Measurements from ENCODE around the gene PTPRZ1. TPM values are rescaled to one million over a fixed set of nuclear protein-coding genes. Genes with fewer than 3 reads are reported as not detected.

Gene PTPRZ1
- total RNA-seq, 2 donors from 2014 or later: 18.0 to 57.4 TPM

DNA sequence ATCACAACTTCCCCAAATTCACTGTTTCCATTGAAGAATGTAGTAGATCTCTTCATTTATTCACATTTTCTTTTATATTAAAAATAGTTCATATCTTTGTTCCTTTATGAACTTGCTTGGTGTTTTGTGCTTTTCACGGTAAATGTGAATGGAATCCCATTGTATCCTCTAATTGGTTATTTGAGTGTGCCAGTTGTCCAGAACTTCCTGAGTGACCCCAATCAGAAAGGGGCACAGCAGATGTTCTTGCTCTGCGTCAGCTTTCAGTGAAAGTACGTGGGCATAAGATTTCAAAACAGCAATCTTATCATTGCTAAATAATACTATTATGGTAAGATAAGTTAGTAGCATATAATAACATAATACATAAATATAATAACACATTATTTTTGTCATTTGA is 47.0 kb downstream of the PTPRZ1 start:
- Histone ChIP-seq H3K27me3 (ENCODE audit: control insufficient read depth, insufficient read depth, low read length, poor library complexity, severe bottlenecking) (no peaks in the 10 kb centered on the region), H3K9me3 (ENCODE audit: control insufficient read depth, low read length) (no peaks in the 10 kb centered on the region), H3K9ac (ENCODE audit: extremely low read depth, low read length, poor library complexity, severe bottlenecking) (no peak overlapping the region), H3K36me3 (ENCODE audit: control insufficient read depth, insufficient read depth, low read length) (no peaks in the 10 kb centered on the region), H3K4me1 (ENCODE audit: control insufficient read depth, insufficient read depth, low read length) (peaks cover 3% of the 10 kb centered on the region), H3K27ac (ENCODE audit: low read depth, low read length) (no peak overlapping the region), H3K4me3 (ENCODE audit: low read length) (no peak overlapping the region)
- Mint-ChIP-seq H3K4me3 (no peak overlapping the region), H3K36me3 (ENCODE audit: low read depth) (no peaks in the 10 kb centered on the region), H3K27me3 (ENCODE audit: insufficient read depth) (no peaks in the 10 kb centered on the region), H3K9me3 (no peaks in the 10 kb centered on the region), H3K4me1 (peaks cover 8% of the 10 kb centered on the region), H3K27ac (no peak overlapping the region)
- 94% methylated on average over 3 of the region's 3 CpGs; no CpG with 5 or more reads in 1 of the 2 experiments for WGBS, 2 experiments (ENCODE audit: insufficient coverage in 1 of 2, insufficient read length in 1 of 2)
- DNase-seq: no peak
- TF ChIP-seq, protein P1, sequence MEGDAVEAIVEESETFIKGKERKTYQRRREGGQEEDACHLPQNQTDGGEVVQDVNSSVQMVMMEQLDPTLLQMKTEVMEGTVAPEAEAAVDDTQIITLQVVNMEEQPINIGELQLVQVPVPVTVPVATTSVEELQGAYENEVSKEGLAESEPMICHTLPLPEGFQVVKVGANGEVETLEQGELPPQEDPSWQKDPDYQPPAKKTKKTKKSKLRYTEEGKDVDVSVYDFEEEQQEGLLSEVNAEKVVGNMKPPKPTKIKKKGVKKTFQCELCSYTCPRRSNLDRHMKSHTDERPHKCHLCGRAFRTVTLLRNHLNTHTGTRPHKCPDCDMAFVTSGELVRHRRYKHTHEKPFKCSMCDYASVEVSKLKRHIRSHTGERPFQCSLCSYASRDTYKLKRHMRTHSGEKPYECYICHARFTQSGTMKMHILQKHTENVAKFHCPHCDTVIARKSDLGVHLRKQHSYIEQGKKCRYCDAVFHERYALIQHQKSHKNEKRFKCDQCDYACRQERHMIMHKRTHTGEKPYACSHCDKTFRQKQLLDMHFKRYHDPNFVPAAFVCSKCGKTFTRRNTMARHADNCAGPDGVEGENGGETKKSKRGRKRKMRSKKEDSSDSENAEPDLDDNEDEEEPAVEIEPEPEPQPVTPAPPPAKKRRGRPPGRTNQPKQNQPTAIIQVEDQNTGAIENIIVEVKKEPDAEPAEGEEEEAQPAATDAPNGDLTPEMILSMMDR (conservative IDR thresholded peaks at IDR 0.05): no peak

DNA sequence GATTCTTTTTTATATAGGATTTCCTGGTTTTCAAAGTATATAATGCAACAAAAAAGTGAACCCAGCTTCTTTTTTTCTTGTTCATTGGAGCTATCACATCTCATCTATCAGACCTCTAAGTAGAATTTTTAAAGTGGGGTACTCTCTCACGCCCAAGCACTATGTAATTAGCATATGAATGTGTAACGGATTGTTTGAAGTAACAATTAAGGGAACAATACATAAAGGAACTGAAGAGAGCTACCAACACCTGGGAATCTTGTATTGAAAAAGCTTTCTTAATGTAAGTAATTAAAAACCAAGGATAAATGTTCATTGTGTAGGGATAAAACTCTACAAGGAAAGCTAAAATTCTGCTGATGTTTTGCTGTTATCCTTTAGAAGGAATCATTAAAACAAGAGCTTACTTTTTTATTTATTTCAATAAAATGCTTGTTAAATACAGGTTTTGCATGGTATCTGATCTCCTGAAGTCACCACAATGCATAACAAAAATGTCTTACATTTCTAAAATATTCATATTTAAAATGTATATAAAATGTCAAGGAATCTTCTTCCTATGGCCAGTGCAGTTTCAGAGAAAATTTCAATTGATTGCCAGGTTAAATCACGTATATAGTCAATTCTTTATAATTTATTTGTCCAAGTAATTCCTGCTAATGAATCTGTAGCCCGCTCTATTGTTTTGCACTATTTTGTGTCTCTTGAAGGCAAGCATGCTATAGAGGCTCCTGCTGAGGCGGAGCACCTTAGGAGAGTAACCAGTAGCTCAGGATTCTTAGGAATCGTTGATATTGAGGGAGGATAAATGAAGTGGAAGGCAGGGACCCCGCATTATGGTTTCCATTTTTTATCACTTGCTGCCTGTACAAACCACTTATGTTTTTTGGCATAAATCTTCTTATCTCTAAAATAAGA is 51.6 kb downstream of the PTPRZ1 start:
- Mint-ChIP-seq H3K4me1 (peaks cover 18% of the 10 kb centered on the region), H3K36me3 (ENCODE audit: low read depth) (no peaks in the 10 kb centered on the region), H3K4me3 (no peak overlapping the region), H3K9me3 (no peaks in the 10 kb centered on the region), H3K27me3 (ENCODE audit: insufficient read depth) (peaks cover 7% of the 10 kb centered on the region), H3K27ac (no peak overlapping the region)
- no peak overlapping the region for H3K27ac ChIP-seq (ENCODE audit: low read depth, low read length)
- no peak overlapping the region for H3K4me3 ChIP-seq (ENCODE audit: low read length)
- TF ChIP-seq, protein P1 (conservative IDR thresholded peaks at IDR 0.05): no peak
- no peaks in the 10 kb centered on the region for H3K9me3 ChIP-seq (ENCODE audit: control insufficient read depth, low read length)
- peaks cover 7% of the 10 kb centered on the region for H3K4me1 ChIP-seq (ENCODE audit: control insufficient read depth, insufficient read depth, low read length)
- DNase-seq: no peak
- H3K36me3 ChIP-seq (ENCODE audit: control insufficient read depth, insufficient read depth, low read length): no peaks in the 10 kb centered on the region
- H3K9ac ChIP-seq (ENCODE audit: extremely low read depth, low read length, poor library complexity, severe bottlenecking): no peak overlapping the region
- H3K27me3 ChIP-seq (ENCODE audit: control insufficient read depth, insufficient read depth, low read length, poor library complexity, severe bottlenecking): peaks cover 7% of the 10 kb centered on the region
- 20 to 70% methylated on average over 1 to 7 of the region's 7 CpGs for WGBS, 2 experiments (ENCODE audit: insufficient coverage in 1 of 2, insufficient read length in 1 of 2)

DNA sequence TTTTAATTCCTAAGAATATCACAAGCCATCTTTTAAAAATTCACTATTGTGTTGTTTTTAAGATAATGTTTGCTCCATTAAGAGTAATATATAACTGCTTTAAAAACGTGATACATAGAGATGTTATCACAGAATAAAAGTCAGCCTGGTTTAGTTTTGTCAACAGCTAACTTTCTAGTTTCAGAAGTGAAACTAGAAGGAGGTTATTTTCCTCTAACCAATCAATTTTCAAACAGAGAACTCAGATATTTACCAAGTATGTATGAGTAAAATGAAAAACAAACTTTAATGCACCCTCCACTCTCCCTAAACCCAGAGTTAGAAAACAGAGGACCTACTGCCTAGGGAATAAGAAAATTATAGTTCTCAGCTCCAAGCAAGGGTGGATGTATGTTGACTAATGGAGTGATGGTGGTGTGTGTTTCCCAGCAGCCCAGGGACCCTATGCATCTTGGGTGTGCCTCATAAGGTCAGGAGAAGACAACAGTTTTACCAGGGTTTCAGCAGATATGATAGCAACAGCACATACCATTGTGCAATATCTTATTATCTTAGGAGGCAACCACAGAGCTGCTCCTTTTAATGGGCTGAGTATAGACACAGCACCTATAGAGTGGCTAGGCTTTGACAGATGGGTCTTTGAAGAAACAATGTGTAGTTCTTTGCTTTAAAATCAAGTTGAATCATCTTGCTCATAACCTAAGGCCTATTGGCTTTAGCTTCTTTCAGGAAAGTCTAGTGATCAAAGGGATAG is 58.4 kb downstream of the PTPRZ1 start:
- H3K27ac Mint-ChIP-seq: no peak overlapping the region
- H3K9me3 Mint-ChIP-seq: no peaks in the 10 kb centered on the region
- no peaks in the 10 kb centered on the region for H3K9me3 ChIP-seq (ENCODE audit: control insufficient read depth, low read length)
- no peak overlapping the region for H3K4me3 Mint-ChIP-seq
- peaks cover 5% of the 10 kb centered on the region for H3K36me3 Mint-ChIP-seq (ENCODE audit: low read depth)
- H3K4me1 ChIP-seq (ENCODE audit: control insufficient read depth, insufficient read depth, low read length): peaks cover 2% of the 10 kb centered on the region
- no peak overlapping the region for H3K9ac ChIP-seq (ENCODE audit: extremely low read depth, low read length, poor library complexity, severe bottlenecking)
- no peak overlapping the region for H3K4me3 ChIP-seq (ENCODE audit: low read length)
- H3K27me3 Mint-ChIP-seq (ENCODE audit: insufficient read depth): peaks cover 7% of the 10 kb centered on the region
- H3K27me3 ChIP-seq (ENCODE audit: control insufficient read depth, insufficient read depth, low read length, poor library complexity, severe bottlenecking): peaks cover 7% of the 10 kb centered on the region
- H3K27ac ChIP-seq (ENCODE audit: low read depth, low read length): peak overlapping the region; percentile 6
- H3K4me1 Mint-ChIP-seq: peaks cover 28% of the 10 kb centered on the region
- 88% methylated on average over 1 of the region's 1 CpG; no CpG with 5 or more reads in 1 of the 2 experiments for WGBS, 2 experiments (ENCODE audit: insufficient coverage in 1 of 2, insufficient read length in 1 of 2)
- no peaks in the 10 kb centered on the region for H3K36me3 ChIP-seq (ENCODE audit: control insufficient read depth, insufficient read depth, low read length)
- no peak for DNase-seq
- TF ChIP-seq, protein P1 (conservative IDR thresholded peaks at IDR 0.05): no peak
